Right lung (tissue), 5 donors: ENCODE results near the gene MYOD1. TPM values are rescaled to one million over a fixed set of nuclear protein-coding genes. Genes with fewer than 3 reads are reported as not detected.

Source experiments
- DNase-seq, 2 donors: peaks; one replicate each; pipeline ENCODE4 v3.0.0-alpha.2; 2013
- polyA plus RNA-seq, 5 donors: library from polyadenylated mRNA; unstranded; fragments of 120-200 nt; gene quantifications; one replicate each; pipeline versions ENCODE4 v1.2.1 to v1.2.3, GENCODE V29; 2013; ENCODE audit warnings: inconsistent platforms in 1 of 5, low replicate concordance in 1 of 5; ENCODE audit not compliant: insufficient read length in 5 of 5, insufficient read depth in 1 of 5

The MYOD1 gene
- polyA plus RNA-seq, 5 donors = 3.6 TPM; not detected in 4

DNA sequence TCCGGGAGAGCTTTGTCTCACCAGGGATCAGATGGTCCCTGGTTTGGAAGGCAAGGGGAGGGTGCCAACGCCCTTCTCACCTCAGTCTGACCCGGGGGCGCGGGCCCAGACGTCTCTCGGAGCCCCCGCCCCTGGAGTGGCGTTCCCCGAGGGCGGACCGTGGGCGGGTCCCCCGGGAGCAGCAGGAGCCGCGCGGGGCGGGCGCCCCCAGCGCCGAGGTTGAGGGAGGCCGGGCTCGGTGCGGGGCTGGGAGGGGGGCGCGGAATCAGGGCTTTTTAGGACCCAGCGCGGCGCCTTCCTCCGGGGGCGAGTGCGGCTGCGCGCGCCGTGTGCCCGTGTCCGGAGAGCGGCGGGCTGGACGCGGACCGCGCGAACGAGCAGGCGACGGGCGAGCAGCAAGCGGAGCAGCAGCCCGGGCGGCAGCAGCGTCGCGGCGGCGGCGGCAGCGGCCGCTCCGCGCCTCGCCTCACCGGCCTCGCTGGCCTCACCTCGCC, 15.1 kb downstream of the MYOD1 start, which contains the start of gene KCNC1:
KCNC1 (plus strand) TSS at position 364 of the 494 bp plus-strand sequence. CDS start 1,222 bp downstream, outside the sequence.
- DNase-seq = no peak

DNA sequence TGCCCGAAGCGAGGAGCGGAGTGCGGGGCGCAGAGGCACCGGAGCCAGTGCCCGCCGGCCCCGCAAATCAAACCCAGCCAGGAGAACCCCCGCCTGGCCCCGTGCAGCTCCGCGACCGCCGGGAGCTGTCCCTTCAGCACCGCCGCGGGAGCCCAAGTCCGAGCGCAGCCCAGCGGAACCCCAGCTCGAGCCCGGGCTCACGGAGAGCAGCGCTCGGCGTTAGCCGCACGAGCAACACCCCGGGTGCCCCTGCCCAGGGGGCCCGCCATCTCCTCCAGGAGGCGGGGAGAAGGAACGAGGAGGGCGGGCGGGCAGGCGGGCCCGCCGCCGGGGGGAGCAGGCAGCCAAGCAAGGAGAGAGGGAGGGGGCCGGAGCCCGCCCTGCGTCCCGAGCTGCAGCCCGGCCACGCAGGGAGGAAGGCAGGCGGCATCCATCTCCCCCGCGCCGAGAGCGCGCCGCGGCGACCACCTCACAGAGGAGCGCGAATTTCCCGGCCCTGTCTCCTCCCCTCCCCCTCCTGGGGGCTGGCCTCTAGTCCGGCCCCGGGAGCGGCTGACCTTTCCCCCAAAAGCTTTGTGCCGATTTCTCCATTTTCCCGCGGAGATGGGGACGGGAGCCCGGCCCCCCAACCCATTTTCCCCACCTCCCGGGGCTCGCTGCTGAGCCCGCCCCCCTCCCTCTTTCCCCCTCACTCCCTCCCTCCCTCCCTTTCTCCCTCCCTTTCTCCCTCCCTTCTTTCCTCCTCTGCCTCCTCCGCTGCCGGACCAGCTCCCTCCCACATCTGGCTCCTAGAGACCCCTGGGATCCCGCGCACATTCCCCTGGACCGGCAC, 15.8 kb downstream of the MYOD1 start:
- peak; percentile 76 to 80 for DNase-seq

DNA sequence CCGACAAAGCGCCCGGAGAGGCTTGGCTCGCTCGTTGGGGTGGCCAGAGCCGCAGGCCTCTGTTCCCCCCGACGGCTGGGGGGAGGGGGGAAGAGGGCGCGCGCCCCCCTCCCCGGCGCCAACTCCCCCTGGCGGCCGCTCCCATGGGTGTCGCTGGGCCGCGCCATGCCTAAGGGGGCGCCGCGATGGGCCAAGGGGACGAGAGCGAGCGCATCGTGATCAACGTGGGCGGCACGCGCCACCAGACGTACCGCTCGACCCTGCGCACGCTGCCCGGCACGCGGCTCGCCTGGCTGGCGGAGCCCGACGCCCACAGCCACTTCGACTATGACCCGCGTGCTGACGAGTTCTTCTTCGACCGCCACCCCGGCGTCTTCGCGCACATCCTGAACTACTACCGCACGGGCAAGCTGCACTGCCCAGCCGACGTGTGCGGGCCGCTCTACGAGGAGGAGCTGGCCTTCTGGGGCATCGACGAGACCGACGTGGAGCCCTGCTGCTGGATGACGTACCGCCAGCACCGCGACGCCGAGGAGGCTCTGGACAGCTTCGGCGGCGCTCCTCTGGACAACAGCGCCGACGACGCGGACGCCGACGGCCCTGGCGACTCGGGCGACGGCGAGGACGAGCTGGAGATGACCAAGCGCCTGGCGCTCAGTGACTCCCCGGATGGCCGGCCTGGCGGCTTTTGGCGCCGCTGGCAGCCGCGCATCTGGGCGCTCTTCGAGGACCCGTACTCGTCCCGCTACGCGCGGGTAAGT, 16.6 kb downstream of the MYOD1 start:
- DNase-seq = no peak

DNA sequence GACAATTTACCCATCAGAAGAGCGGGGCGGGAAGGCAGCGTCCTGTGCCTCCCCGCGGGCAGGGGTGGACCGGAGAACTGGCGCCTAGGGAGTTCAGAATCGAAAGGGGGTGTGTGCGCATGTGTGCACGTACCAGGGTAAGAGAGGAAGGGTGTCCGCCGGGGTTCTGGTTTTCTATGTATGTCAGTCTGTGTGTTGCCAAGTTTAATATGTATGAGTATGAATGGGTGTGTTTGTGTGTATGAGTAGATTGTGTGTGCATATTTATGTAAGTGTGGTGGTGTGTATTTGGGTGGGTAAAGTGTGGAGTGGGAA, 17.2 kb downstream of the MYOD1 start:
- no peak for DNase-seq

DNA sequence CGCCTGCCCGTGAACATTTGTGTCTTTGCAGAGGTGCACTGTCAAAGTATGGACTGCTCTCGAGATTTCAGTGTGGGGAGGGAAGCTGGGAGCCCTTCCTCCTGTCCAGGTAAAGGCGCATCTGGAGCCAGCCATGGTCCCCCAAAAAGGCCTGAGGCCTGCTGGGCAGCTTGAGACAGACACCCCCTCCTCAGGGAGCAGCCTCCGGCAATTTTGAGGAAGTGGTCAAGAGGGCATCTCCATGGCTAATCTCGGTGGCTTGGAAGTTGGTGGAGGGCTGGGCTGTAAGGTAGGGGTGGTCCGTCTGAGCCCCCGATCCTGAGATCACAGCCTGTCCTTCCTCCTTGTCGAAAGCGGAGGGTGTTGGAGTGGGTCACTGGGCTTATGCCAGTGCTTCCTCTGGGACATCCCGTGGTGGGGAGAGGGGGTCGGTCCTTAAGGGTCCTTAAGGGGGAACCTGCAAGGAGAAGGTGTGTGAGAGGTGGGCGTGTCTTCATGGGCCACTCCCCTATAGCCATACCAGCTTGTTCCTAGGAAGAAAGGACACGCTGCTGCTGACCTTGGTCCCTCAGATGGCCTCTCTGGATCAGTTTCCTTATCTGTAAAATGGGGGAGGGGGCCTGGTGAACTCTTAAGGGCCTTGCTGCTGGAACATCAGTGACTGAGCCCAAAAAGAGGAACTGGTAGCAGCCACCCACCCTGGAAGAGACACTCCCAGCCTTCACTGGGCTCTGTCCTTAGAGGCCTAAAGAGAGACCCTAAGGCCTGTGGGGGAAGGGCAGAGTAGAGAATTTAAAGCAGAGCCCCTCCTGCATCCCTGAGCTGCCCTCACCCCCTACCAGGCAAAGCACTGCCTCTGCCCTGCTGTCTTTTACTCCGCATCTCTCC, 17.8 kb downstream of the MYOD1 start:
- DNase-seq = no peak

DNA sequence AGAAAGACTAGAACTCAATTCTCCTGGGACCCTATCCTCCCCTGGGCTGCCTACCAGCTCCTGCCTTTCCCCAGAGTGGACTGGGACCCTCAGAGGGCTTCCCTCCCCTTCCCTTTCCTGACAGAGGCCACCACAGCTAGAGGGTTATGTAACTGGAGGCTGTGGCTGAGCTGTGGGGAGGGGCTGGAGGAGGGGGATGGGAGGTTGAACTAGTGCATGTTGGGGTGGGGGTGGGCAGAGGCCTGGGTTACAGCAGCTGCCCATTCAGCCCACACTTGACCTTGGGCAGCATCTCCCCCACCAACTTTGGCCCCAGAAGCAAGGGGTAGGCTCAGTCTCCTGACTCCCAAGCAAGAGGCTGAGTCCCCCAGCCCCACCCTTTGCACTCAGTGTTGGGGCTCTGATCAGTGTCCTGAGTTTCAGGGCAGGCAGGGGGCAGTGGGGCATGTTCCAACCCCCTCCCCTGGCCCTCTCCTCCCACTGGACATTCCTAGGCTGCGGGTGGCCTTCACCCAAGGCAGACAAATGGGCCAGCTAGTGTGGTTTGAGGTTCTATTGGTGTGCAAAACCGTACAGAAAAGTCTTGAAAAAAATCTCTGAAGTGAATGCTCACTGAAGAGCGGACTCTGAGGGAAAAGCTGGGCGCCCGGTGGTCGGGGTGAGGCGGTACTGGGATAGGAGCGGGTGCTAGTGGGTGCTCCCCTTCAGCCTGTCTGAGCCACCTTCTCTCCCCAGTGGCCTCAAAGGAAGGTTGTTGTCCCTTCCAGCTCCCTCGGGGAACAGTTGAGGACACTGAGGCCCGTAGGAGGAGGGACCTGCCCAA, 19.0 kb downstream of the MYOD1 start:
- no peak for DNase-seq

DNA sequence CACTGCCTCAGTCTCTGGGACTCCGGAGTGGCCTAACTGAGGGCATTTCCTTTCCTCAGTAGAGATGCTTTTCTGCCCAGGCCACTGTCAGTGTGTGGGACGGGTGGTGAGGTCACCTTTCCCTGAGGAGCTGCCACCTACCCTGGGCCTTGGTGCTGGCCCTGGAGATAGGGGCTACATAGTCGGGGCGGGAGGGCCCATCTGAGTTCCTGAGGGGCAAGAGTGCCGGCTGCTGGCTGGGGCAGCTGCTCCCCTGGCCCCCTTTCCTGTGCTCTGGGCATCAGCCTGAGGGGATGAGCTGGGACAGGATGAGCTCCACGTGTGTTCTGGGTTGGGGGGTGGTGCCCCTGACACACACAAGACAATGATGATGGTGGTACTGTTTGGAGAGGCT, 20.6 kb downstream of the MYOD1 start:
- no peak for DNase-seq

DNA sequence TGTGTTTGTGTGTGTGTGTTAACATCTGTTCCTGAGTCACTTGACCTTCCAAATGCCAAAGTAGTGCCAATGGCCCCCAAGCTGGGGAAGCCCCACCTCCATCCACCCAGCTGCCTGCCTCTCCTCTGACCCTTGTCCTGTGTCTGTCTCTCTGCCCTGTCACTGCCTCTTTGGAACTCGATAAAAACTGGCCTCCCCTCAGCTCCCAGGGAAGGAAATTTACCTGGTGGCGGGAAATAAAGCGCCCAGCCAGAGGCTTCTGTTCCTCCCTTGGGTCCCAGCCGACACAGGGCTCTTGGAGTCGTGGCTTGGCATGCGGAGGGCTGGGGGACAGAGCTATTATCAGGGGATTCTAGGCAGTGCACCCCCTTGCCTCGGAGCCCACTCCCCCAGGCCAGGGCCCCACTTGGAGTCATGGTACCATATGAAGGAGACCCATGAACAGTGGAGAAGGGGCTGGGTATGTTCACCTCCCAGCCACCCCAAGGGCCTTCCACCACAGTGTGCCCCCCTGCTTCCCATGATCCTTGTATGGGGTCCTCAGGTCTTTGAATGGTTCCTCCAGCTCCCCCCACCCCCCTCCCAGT, 21.4 kb downstream of the MYOD1 start:
- no peak for DNase-seq

DNA sequence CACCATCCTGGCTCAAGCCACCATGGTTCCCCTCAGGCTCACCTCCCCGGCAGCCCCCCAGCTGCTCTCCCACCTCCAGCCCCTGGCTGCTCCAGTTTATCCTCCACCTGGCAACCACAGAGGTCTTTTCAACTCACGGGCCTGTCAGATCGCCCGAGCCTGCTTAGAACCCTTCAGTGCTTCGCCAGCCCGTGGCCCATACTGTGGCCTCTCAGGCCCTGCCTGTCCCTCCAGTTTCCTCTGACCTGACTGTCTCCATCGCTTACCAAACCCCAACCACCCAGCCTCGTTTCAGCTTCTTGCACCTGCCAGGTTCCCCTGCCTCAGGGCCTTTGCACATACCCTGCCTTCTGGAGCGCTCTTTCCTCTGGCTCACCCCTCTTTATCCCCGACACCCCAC, 22.1 kb downstream of the MYOD1 start:
- DNase-seq = no peak

DNA sequence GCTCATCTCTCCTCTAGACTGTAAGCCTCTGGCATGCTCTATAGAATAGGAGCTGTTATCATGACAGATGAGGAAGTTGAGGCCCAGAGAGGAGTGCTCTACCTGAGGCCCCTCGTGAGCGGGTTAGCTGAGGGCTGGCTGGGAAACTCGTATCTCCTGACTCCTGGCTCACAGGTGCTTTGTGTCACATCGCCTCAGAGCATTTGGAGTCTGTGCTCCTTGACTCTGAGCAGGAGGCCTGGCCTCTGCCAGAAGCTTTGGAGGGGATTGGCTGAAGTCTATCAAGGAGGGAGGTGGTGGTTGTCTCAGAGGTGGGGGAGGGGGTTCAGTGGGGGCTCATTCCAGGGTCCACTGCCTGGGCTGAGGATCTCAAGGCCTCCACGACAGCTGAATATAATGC, 22.6 kb downstream of the MYOD1 start:
- DNase-seq = no peak

DNA sequence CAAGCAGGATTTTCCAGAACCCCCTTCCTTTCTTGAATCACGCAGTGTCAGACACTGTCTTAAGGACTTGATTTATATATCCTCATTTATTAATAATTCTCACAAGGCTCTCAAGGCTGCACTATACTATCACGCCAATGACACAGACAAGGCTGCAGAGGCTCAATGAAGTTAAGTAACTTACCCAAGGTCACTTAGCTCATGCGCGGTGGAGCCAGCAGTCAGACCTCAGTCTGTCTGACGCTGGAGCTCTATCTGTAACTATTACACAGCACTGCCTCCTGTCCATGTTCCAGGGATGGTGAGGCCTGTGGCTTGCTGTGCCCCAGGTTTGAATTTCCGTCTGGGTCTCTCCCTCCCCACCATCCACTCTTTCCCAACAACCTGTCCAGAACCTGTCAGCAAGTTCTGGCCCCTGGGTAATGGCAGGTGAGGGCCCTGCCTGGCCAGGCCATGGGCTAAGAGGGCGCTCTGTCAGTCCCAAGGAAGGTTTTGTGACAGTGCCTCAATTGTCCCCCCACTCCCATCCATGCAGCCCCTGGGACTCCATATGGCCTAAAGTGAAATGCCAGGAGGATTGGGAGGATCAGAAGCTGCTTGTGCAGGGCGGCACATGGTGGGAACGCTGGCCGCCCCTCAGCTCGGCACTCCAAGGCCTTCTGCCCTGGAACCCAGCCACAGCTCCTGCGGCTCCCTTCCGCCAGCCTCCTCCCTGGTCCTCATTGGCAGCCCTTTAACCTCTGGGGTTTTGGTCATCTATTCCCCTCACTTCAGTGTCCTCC, 23.8 kb downstream of the MYOD1 start:
- DNase-seq = no peak

DNA sequence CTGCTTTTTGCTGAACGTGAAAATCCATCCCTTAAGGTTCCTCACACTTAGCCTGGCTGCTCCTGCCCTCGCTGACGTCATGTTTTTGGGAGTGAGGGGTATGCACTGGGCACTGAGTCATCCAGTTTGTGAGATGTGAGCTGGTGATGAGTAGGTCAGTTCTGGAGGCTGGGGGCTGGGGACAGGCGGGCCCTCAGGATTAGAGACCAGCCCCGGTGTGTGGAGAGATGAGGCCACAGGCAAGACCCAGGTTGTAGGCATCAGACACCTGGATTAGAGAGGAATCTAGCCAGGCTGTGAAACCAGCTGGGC, 24.4 kb downstream of the MYOD1 start:
- no peak for DNase-seq

DNA sequence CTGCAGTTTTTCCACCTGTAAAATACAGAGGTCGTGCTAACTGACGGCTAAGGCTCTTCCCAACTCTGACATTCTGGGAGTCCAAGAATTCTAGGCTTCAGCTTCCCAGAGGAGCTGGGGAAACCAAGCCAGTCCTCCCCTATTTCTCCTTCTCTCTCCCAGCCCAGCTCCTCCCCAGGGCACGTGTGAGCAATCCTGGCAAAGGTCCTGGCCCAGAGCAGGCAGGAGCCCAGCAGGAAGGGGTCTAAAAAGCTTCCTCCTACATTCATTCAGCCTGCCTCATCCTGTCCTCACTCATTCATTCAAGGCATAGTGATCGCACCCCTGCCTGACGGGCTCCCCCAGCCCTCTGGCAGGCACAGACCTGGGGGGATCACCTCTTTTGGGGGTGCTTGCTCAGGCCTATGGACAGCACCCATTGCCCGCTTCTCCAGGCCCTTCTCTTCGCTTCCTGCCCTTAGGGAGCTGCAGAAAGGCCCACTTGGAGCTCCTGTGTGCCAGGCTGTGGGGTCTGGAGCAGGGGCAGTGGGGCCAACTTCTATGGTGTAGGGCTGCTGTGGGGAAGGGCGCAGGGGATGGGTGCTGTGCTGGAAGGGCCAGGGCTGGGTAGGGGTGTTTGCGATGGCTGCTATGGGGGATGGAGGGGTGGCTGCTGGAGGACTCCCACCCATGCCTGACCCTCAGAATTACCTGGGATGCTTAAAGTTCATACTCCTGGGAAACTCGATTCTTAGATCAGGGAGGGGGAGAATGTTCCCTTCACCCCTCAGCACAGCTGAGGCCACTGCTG, 25.0 kb downstream of the MYOD1 start:
- DNase-seq = no peak

DNA sequence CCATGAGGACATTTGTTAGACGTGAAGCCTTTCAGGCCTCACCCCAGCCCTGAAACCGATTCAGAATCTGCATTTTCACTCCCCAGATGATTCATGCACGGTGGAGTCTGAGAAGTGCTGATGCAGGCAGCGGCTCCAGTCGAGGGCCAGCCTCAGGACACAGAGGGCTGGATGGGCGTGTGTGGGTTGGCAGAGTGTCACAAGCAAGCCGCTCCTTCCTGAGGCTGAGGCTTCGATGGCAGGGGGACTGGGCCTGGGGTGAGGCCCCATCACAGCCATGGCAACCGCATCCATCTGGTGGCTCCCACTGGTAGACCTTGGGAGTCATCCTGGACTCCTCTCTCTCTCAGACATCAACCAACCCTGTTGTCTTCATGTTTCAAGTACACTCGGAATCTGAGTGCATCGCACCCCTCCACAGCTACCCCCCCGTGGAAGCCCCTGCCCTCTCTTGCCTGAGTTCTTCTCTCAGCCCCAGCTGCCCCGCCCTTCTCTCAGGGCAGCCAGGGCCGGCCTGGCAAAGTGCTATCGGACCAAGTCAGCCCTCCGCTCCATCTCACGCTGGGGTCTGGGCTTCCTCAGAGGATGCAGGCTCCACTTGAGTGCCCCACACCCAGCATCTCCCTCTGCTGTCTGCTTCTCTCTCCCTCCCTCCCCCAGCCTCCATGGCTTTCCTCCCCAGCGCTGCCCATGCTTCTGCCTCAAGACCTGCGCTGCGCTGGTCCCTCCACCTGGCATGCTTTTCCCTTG, 25.8 kb downstream of the MYOD1 start:
- no peak for DNase-seq

DNA sequence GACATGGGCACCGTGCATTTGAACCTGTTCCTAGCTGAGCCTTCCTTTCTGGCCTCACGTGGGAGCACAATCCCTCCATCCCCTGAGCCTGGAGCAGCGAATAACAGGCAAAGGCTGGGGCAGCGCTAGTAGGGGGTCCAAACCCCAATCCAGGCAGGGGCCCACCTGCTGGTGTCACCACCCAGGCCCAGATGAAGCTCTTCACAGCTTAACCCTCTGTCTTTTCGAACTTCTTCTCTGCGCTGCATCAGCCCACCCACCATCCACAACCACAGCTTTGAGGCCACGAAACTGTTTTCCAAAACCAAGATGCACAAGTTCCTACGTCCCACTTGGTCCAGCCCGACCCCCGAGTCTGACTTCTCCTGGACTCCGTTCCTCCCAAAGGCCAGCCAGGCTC, 26.7 kb downstream of the MYOD1 start:
- DNase-seq = no peak

DNA sequence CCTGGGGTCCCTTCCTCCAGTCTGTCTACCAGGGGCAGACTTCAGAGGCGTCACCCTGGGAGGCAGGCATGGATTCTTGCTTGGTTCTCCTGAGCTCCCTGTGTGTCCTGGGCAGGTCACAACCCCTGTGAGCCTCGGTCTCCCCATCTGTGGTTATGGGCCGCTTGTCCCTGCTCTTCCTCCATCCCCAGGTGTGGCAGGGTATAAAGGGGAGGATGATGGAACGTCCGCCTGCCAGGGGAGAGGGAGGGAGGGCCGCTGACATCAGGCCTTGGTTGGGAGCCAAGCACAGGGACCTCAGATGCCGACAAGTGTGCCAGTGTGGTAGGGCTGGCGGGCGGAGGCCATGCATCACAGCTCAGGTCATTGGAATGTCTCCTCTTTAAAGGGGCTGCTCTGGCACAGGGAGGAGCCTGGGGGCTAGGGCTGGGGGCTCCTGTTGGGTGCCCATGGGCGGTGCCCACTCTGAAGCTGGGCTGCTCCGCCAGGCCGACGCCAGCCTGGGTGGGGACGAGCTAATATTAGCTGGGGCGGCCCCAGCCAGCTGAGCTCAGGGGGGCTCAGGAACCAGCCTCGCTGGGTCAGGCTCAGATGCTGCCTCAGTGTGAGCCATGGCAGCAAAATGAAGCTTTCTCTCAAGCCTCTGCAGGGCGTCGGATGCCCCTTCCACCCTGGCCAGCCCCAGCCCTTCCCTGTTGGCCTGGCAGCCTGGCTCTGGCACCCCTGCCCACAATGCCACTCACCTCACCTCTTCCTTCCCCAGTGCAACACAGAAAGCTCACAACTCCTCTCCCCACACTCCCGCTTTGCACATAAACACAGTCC, 28.0 kb downstream of the MYOD1 start:
- no peak for DNase-seq

DNA sequence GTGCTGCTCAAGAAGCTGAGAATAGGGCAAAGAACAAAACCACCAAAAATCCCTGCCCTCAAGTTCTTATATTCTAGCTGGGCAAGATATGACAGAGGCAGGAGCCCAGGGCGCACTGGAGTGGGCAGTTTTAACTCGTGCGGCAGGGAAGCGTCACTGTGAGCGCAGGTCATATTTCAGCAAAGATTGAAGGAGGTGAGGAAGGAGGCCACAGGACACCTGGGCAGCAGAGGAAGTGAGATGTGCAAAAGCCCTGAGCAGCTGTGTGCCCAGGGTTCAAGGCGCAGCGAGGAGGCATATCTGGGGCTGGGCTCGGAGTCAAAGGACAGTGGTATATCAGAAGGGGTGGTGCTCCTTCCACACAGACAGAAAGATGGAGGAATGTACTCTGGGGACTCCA, 28.7 kb downstream of the MYOD1 start:
- DNase-seq = no peak
